GM23248 (cell line): Measurements from ENCODE around the gene SLC11A1. TPM values are rescaled to one million over a fixed set of nuclear protein-coding genes. Genes with fewer than 3 reads are reported as not detected.

Experiments used
- DNase-seq: peaks from one replicate; pipeline ENCODE4 v3.0.0-alpha.2; 2015
- H2AFZ ChIP-seq: fragments of 200-600 bp; sonication (generic); 2 replicates; pipeline ENCODE4 v1.6.1; 2016; ENCODE audit warnings: antibody characterized with exemption
- H3F3A ChIP-seq: fragments of 200-600 bp; sonication (generic); 2 replicates; pipeline ENCODE4 v1.6.1; 2016; ENCODE audit warnings: mild to moderate bottlenecking, antibody characterized with exemption, mixed run types; ENCODE audit not compliant: insufficient read depth
- H3K27ac ChIP-seq: fragments of 200-600 bp; sonication (generic); 2 replicates; pipeline ENCODE4 v1.5.1; 2016; ENCODE audit warnings: mild to moderate bottlenecking
- H3K27me3 ChIP-seq: fragments of 200-600 bp; sonication (generic); replicated peaks from 2 replicates; pipeline ENCODE4 v1.6.1; 2016; ENCODE audit warnings: mild to moderate bottlenecking; ENCODE audit not compliant: insufficient read depth
- H3K36me3 ChIP-seq: fragments of 200-600 bp; sonication (generic); 2 replicates; pipeline ENCODE4 v1.6.1; 2016; ENCODE audit warnings: low read depth, mild to moderate bottlenecking
- H3K4me1 ChIP-seq: fragments of 200-600 bp; sonication (generic); 2 replicates; pipeline ENCODE4 v1.6.1; 2016; ENCODE audit warnings: mild to moderate bottlenecking; ENCODE audit not compliant: insufficient read depth
- H3K4me2 ChIP-seq: fragments of 200-600 bp; sonication (generic); one replicate; pipeline ENCODE4 v1.6.1; 2016; ENCODE audit warnings: mild to moderate bottlenecking; ENCODE audit not compliant: unreplicated experiment
- H3K4me3 ChIP-seq: fragments of 200-600 bp; sonication (generic); 2 replicates; pipeline ENCODE4 v1.5.1; 2016; ENCODE audit warnings: mild to moderate bottlenecking
- H3K79me2 ChIP-seq: fragments of 200-600 bp; sonication (generic); 2 replicates; pipeline ENCODE4 v1.6.1; 2016; ENCODE audit warnings: mild to moderate bottlenecking; ENCODE audit not compliant: insufficient read depth
- H3K9ac ChIP-seq: fragments of 200-600 bp; sonication (generic); 2 replicates; pipeline ENCODE4 v1.6.1; 2016; ENCODE audit warnings: mild to moderate bottlenecking
- H3K9me2 ChIP-seq: fragments of 200-600 bp; sonication (generic); 2 replicates; pipeline ENCODE4 v1.6.1; 2016; ENCODE audit warnings: mixed run types, mild to moderate bottlenecking, moderate library complexity; ENCODE audit not compliant: insufficient read depth
- H3K9me3 ChIP-seq: fragments of 200-600 bp; sonication (generic); one replicate; pipeline ENCODE4 v1.6.1; 2017; ENCODE audit warnings: low read depth
- H4K20me1 ChIP-seq: fragments of 200-600 bp; sonication (generic); 2 replicates; pipeline ENCODE4 v1.6.0; 2016; ENCODE audit not compliant: insufficient read depth
- EZH2 ChIP-seq: fragments of 200-600 bp; sonication (generic); IDR thresholded peaks from 2 replicates; pipeline ENCODE4 v1.6.1; 2018; ENCODE audit warnings: antibody characterized with exemption, mild to moderate bottlenecking; ENCODE audit not compliant: insufficient read depth, poor library complexity, severe bottlenecking
- EZH2phosphoT487 ChIP-seq: fragments of 200-600 bp; sonication (generic); IDR thresholded peaks from 2 replicates; pipeline ENCODE4 v1.6.1; 2018; ENCODE audit warnings: antibody characterized with exemption, moderate library complexity, mild to moderate bottlenecking, low read depth; ENCODE audit not compliant: insufficient read depth
- WGBS, 2 experiments: methylation state at CpG; one replicate each; pipeline ENCODE4 v1.1.6; 2015 to 2017; ENCODE audit warnings: low lambda C conversion rate in 2 of 2, low coverage in 1 of 2; ENCODE audit errors: missing lambda C conversion rate in 2 of 2; 5-methylcytosine and 5-hydroxymethylcytosine counted together
- in situ Hi-C: fragments of 300-500 bp; cut with MboI; formaldehyde crosslinking; loops from 2 replicates; pipeline ENCODE4 v1.15.0; 2020
- polyA plus RNA-seq: library from polyadenylated mRNA; unstranded; fragments of >200 nt; fragmentation: Nextera tagmentation; extraction: Ambion mirVana; gene quantifications from 2 replicates; pipeline ENCODE4 v1.2.1, GENCODE V29; 2016
- total RNA-seq: library from RNA; depleted of rRNA; stranded (reverse); fragments of >200 nt; shearing (Covaris generic); gene quantifications from 2 replicates; pipeline ENCODE4 v1.2.3, GENCODE V29; 2014

Gene SLC11A1
- total and polyA plus RNA-seq, 2 experiments from 2014 or later: 0.16 TPM; not detected in 1

DNA sequence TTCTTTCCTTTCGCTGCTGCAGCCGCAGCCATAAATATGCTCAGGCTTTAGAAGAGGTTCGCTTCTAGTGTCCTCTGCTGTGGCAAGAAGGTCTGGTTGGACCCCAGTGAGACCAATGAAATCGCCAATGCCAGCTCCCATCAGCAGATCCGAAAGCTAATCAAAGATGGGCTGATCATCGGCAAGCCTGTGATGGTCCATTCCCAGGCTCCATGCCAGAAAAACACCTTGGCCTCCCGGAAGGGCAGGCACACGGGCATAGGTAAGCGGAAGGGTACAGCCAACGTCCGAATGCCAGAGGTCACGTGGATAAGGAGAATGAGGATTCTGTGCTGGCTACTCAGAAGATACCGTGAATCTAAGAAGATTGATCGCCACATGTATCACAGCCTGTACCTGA lies 28.0 kb upstream of the SLC11A1 start:
- Histone ChIP-seq H3K4me1 (no peaks in the 10 kb centered on the region), H3K27me3 (no peaks in the 10 kb centered on the region), H3K9me2 (no peaks in the 10 kb centered on the region), H3F3A (no peaks in the 10 kb centered on the region), H3K27ac (no peak overlapping the region), H3K4me3 (no peak overlapping the region), H3K36me3 (no peaks in the 10 kb centered on the region), H3K9me3 (no peaks in the 10 kb centered on the region), H3K4me2 (no peak overlapping the region), H2AFZ (no peak overlapping the region), H4K20me1 (no peaks in the 10 kb centered on the region), H3K9ac (no peak overlapping the region), H3K79me2 (no peaks in the 10 kb centered on the region)
- in situ Hi-C loops: no loop called here
- TF ChIP-seq EZH2 (no peak), EZH2phosphoT487 (no peak)
- DNase-seq: no peak
- 72 to 73% methylated on average over 14 of the region's 14 CpGs for WGBS, 2 experiments

DNA sequence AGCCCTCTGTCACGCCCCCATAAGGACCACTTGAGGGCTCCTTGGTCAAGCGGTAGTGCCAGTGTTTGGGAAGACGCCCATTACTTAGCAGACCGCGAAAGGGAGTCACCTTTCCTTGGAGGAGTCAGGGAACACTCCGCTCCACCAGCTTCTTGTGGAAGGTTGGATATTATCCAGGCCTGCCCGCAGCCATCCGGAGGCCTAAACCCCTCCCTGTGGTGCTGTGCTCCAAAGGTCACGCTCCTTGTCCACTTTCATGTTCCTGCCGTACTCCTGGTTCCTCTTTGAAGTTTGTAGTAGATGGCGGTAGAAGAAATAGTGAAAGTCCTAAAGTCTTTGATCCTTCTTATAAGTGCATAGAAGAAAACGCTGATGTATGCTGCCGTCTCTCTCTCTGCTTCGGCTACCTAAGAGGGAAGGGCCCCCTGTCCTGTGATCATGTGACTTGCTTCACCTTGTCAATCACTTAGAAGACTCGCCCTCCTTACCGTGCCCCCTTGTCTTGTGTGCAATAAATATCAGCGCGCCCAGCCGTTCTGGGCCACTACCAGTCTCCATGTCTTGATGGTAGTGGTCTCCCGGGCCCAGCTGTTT lies 27.1 kb upstream of the SLC11A1 start:
- Histone ChIP-seq H3K9ac (no peak overlapping the region), H3K27ac (no peak overlapping the region), H3K9me3 (no peaks in the 10 kb centered on the region), H3K4me1 (no peaks in the 10 kb centered on the region), H3K9me2 (no peaks in the 10 kb centered on the region), H3K79me2 (no peaks in the 10 kb centered on the region), H3K4me3 (no peak overlapping the region), H3F3A (no peaks in the 10 kb centered on the region), H4K20me1 (no peaks in the 10 kb centered on the region), H3K27me3 (no peaks in the 10 kb centered on the region), H2AFZ (no peak overlapping the region), H3K4me2 (no peak overlapping the region), H3K36me3 (no peaks in the 10 kb centered on the region)
- TF ChIP-seq EZH2: no peak
- TF ChIP-seq EZH2phosphoT487: no peak
- DNase-seq: no peak
- 53 to 58% methylated on average over 20 of the region's 20 CpGs for WGBS, 2 experiments
- in situ Hi-C loops: no loop called here

DNA sequence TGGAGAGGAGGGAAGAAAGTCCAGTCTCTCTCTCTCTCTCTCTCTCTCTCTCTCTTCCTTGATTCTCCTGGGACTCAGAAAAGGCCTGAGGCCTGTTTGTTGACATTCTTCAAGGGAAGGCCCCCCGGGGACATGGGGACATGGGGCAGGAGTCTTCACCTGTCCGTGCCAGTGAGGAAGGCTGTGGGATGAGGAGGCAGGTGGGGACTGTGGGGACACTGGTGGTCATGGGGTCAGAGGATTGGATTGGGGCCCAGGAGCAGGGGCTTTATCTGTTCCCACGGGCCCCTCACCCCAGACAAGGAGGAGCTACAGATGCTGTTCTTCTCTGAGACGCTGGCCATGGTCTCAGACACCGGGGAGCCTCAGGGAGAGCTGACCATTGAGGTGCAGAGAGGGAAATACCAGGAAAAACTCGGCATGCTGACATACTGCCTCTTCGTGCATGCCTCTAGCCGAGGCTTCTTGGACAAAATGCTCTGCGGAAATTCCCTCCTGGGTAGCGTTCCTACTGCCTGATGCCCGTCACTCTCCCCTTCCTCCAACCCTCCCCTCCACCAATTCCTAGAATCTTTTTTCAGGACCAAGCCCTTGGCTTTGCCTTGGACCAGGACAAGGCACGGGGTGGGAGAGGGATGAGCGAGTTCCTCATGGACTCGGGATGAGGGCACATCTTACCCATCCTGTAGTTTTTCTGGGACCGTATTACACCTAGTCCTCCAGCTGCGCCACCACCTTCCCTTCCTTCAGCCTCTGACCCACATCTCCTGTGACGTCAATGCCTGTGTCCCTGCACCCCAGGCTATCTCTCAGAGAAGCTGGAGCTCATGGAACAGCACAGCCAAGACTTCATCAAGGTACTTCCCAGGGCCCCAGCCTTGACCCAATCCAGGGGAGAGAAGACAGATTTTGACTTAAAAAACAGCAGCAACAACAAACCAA lies 24.6 kb upstream of the SLC11A1 start:
- WGBS, 2 experiments: 62 to 65% methylated on average over 16 to 17 of the region's 17 CpGs
- Histone ChIP-seq H3F3A (no peaks in the 10 kb centered on the region), H3K9me2 (no peaks in the 10 kb centered on the region), H2AFZ (no peak overlapping the region), H3K4me2 (no peak overlapping the region), H3K27ac (no peak overlapping the region), H3K9ac (no peak overlapping the region), H3K4me1 (no peaks in the 10 kb centered on the region), H3K79me2 (no peaks in the 10 kb centered on the region), H3K36me3 (no peaks in the 10 kb centered on the region), H3K9me3 (no peaks in the 10 kb centered on the region), H4K20me1 (no peaks in the 10 kb centered on the region), H3K4me3 (no peak overlapping the region), H3K27me3 (no peaks in the 10 kb centered on the region)
- no peak for TF ChIP-seq EZH2
- no peak for TF ChIP-seq EZH2phosphoT487
- in situ Hi-C loops: no loop called here
- no peak for DNase-seq

DNA sequence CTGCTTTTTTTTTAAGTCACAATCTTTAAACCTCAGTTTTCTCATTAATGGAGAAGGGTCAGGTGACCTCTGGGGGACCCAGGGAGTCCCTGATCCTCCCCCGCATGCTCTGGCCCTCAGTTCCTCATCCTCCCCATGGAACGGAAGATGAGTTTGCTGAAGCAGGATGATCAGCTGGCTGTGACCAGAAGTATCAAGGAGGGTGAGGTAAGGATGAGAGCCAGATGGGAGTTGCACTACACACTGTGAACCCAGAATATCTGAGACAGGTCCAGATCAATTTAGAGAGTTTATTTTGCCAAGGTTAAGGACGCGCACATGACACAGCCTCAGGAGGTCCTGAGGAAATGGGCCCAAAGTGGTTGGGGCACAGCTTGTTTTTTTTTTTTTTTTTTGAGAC lies 21.6 kb upstream of the SLC11A1 start:
- in situ Hi-C loops: no loop called here
- Histone ChIP-seq H3K4me1 (no peaks in the 10 kb centered on the region), H3K79me2 (no peaks in the 10 kb centered on the region), H3K9me3 (no peaks in the 10 kb centered on the region), H3K27me3 (no peaks in the 10 kb centered on the region), H3K27ac (no peak overlapping the region), H3K9ac (no peak overlapping the region), H3F3A (no peaks in the 10 kb centered on the region), H4K20me1 (no peaks in the 10 kb centered on the region), H3K9me2 (no peaks in the 10 kb centered on the region), H3K4me2 (no peak overlapping the region), H3K4me3 (no peak overlapping the region), H3K36me3 (no peaks in the 10 kb centered on the region), H2AFZ (no peak overlapping the region)
- no peak for DNase-seq
- WGBS, 2 experiments: 79 to 88% methylated on average over 4 of the region's 4 CpGs
- TF ChIP-seq EZH2phosphoT487 (no peak), EZH2 (no peak)
